HepG2 (cell line): ENCODE data around the gene HMGN4. TPM values are rescaled to one million over a fixed set of nuclear protein-coding genes. Genes with fewer than 3 reads are reported as not detected.

ENCODE experiments used
- ATM ChIP-seq: fragments of 450-650 bp; IDR thresholded peaks from 2 replicates; pipeline ENCODE4 v1.7.1; 2017; ENCODE audit warnings: mild to moderate bottlenecking, borderline replicate concordance
- ATRX ChIP-seq: sonication (generic); formaldehyde crosslinking; IDR thresholded peaks from 2 replicates; pipeline ENCODE4 v1.4.0; 2020; ENCODE audit warnings: missing genetic modification reagents, borderline replicate concordance
- FOXA3 ChIP-seq: IDR thresholded peaks from 2 replicates; pipeline ENCODE4 v1.6.1; 2016; ENCODE audit warnings: missing genetic modification reagents, missing compliant biosample characterization
- HCFC1 ChIP-seq: fragments of 150-350 bp; IDR thresholded peaks from 2 replicates; pipeline ENCODE4 v1.6.1; 2014; ENCODE audit warnings: low read depth, low read length
- NCOA5 ChIP-seq: sonication (generic); formaldehyde crosslinking; IDR thresholded peaks from 2 replicates; pipeline ENCODE4 v1.4.0; 2020; ENCODE audit warnings: missing genetic modification reagents
- NFYB ChIP-seq: sonication (generic); formaldehyde crosslinking; IDR thresholded peaks from 2 replicates; pipeline ENCODE4 v1.4.0; 2020; ENCODE audit warnings: missing genetic modification reagents
- NR2F6 ChIP-seq, 2 experiments: IDR thresholded peaks; 2 replicates each; pipeline ENCODE4 v1.6.1; 2016; ENCODE audit warnings: antibody characterized with exemption in 1 of 2, mild to moderate bottlenecking in 1 of 2
- PTBP1 ChIP-seq: fragments of 200-400 bp; formaldehyde crosslinking; IDR thresholded peaks from 2 replicates; pipeline ENCODE4 v1.6.1; 2018; ENCODE audit warnings: low read length, low read depth; ENCODE audit not compliant: poor library complexity, severe bottlenecking
- REPIN1 ChIP-seq: sonication (generic); formaldehyde crosslinking; IDR thresholded peaks from 2 replicates; pipeline ENCODE4 v1.8.0; 2022; ENCODE audit warnings: missing genetic modification reagents, low read depth, mild to moderate bottlenecking, borderline replicate concordance
- SRSF1 ChIP-seq: fragments of 200-400 bp; formaldehyde crosslinking; optimal IDR thresholded peaks from 2 replicates; pipeline ENCODE3; 2017; ENCODE audit warnings: mild to moderate bottlenecking, low read depth, low read length, moderate library complexity
- ZNF124 ChIP-seq: sonication (generic); formaldehyde crosslinking; IDR thresholded peaks from 2 replicates; pipeline ENCODE4 v1.4.0; 2020; ENCODE audit warnings: missing genetic modification reagents
- ZNF33A ChIP-seq: sonication (generic); formaldehyde crosslinking; IDR thresholded peaks from 2 replicates; pipeline ENCODE4 v1.5.1; 2020; ENCODE audit warnings: missing genetic modification reagents, mild to moderate bottlenecking, moderate library complexity, borderline replicate concordance
- ZNF570 ChIP-seq: sonication (generic); formaldehyde crosslinking; IDR thresholded peaks from 2 replicates; pipeline ENCODE4 v1.4.0; 2020; ENCODE audit warnings: mild to moderate bottlenecking, missing genetic modification reagents, borderline replicate concordance
- ZNF652 ChIP-seq: IDR thresholded peaks from 2 replicates; pipeline ENCODE4 v1.6.1; 2016; ENCODE audit warnings: low read depth, borderline replicate concordance
- polyA plus RNA-seq, 8 experiments: library from polyadenylated mRNA; depleted of rRNA in 3 of 8; stranded (reverse) in 7 of 8; unstranded in 1 of 8; fragments of >200 nt; fragmentation: Illumina TruSeq in 4 of 8; extraction: Trizol in 4 of 8; gene quantifications; 2 replicates each; pipeline versions ENCODE4 v1.2.1 to v1.2.3, GENCODE V29; 2011 to 2016; ENCODE audit warnings: low read depth in 4 of 8, missing spikeins in 1 of 8, mixed read lengths in 1 of 8; ENCODE audit not compliant: insufficient read depth in 1 of 8
- total RNA-seq, 5 experiments: library from RNA; depleted of rRNA; stranded (reverse); fragments of >200 nt; fragmentation: Illumina TruSeq; extraction: Trizol; gene quantifications; 2 replicates each; pipeline ENCODE4 v1.2.3, GENCODE V29; 2016; ENCODE audit warnings: low read depth in 1 of 5
- TF ChIP-seq, protein P1 (sequence below): sonication (generic); formaldehyde crosslinking; IDR thresholded peaks from 2 replicates; pipeline ENCODE4 v1.4.0; 2020; ENCODE audit warnings: low read depth, missing genetic modification reagents
- TF ChIP-seq, protein P2 (sequence below): sonication (generic); formaldehyde crosslinking; IDR thresholded peaks from 2 replicates; pipeline ENCODE4 v1.4.0; 2020; ENCODE audit warnings: mild to moderate bottlenecking, missing genetic modification reagents
- TF ChIP-seq, protein P3 (sequence below): sonication (generic); formaldehyde crosslinking; IDR thresholded peaks from 2 replicates; pipeline ENCODE4 v1.4.0; 2020; ENCODE audit warnings: missing genetic modification reagents
- TF ChIP-seq, protein P4 (sequence below): sonication (generic); formaldehyde crosslinking; IDR thresholded peaks from 2 replicates; pipeline ENCODE4 v1.5.0; 2020; ENCODE audit warnings: mild to moderate bottlenecking, low read depth, missing genetic modification reagents, borderline replicate concordance
- TF ChIP-seq, protein P5 (sequence below): sonication (generic); formaldehyde crosslinking; IDR thresholded peaks from 2 replicates; pipeline ENCODE4 v1.4.0; 2020; ENCODE audit warnings: missing genetic modification reagents

The HMGN4 gene
- total and polyA plus RNA-seq, 2 of the 13 experiments (the other 11 are each of a cell fraction or from before 2014, with no cell fraction given): 39.9 to 52.1 TPM

DNA sequence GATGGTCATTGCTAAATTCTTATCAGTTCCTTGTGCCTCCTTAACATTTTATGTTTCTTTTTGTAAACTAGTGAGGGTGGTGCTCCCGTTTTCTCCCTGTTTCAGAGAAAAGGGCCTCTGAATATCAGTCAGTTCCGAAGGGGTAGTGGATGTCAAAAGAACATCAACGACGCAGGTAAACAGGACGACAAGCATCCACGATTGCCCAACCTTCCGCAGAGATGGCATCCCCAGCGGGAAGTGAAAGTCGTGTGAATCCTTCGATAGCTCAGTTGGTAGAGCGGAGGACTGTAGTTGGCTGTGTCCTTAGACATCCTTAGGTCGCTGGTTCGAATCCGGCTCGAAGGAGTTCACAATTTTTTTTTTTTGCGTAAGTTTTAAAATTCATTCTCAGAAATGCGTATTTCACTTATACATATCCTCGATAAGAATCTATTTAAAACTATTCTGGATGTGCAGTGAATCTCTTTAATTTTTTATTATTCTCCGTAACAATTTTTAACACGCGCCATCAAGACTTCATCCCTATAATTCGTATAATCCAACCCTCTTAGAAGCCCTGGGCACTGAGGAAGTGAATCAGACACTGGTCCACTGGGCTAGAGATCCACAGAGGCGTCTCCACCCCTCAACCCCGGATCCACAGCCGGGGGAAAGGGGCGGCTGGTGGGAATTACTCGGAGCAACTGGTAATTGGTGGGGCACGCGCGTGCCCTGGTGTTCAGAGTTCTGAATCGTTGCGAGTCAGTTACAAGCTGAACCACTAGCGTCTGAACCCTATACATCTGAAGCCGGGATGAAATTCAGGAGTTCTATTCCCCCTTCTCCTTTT, 30.7 kb downstream of the HMGN4 start (continued):
- TF ChIP-seq, protein P1, sequence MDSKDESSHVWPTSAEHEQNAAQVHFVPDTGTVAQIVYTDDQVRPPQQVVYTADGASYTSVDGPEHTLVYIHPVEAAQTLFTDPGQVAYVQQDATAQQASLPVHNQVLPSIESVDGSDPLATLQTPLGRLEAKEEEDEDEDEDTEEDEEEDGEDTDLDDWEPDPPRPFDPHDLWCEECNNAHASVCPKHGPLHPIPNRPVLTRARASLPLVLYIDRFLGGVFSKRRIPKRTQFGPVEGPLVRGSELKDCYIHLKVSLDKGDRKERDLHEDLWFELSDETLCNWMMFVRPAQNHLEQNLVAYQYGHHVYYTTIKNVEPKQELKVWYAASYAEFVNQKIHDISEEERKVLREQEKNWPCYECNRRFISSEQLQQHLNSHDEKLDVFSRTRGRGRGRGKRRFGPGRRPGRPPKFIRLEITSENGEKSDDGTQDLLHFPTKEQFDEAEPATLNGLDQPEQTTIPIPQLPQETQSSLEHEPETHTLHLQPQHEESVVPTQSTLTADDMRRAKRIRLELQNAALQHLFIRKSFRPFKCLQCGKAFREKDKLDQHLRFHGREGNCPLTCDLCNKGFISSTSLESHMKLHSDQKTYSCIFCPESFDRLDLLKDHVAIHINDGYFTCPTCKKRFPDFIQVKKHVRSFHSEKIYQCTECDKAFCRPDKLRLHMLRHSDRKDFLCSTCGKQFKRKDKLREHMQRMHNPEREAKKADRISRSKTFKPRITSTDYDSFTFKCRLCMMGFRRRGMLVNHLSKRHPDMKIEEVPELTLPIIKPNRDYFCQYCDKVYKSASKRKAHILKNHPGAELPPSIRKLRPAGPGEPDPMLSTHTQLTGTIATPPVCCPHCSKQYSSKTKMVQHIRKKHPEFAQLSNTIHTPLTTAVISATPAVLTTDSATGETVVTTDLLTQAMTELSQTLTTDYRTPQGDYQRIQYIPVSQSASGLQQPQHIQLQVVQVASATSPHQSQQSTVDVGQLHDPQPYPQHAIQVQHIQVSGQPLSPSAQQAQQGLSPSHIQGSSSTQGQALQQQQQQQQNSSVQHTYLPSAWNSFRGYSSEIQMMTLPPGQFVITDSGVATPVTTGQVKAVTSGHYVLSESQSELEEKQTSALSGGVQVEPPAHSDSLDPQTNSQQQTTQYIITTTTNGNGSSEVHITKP (CRISPR knock-in tag): peak; percentile 81; the same call in 1 of the 2 replicates
- peak; percentile 90; the same call in 1 of the 2 replicates for TF ChIP-seq REPIN1 (CRISPR knock-in tag)
- TF ChIP-seq, protein P2, sequence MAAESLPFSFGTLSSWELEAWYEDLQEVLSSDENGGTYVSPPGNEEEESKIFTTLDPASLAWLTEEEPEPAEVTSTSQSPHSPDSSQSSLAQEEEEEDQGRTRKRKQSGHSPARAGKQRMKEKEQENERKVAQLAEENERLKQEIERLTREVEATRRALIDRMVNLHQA (CRISPR knock-in tag): no peak; the same call in 1 of the 2 replicates
- TF ChIP-seq NR2F6 (IDR thresholded peaks at IDR 0.05): no peak; the same call in 1 of the 2 replicates
- TF ChIP-seq NR2F6 (CRISPR knock-in tag; IDR thresholded peaks at IDR 0.05): peak; percentile 71
- TF ChIP-seq ZNF124 (CRISPR knock-in tag): peak; percentile 89
- TF ChIP-seq NFYB: no peak
- no peak for TF ChIP-seq NCOA5
- peak; percentile 95 for TF ChIP-seq FOXA3 (CRISPR knock-in tag)
- TF ChIP-seq HCFC1: peak; percentile 41; the same call in 1 of the 2 replicates
- TF ChIP-seq, protein P3, sequence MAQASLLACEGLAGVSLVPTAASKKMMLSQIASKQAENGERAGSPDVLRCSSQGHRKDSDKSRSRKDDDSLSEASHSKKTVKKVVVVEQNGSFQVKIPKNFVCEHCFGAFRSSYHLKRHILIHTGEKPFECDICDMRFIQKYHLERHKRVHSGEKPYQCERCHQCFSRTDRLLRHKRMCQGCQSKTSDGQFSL: no peak
- TF ChIP-seq SRSF1: no peak
- no peak for TF ChIP-seq ATM
- TF ChIP-seq, protein P4, sequence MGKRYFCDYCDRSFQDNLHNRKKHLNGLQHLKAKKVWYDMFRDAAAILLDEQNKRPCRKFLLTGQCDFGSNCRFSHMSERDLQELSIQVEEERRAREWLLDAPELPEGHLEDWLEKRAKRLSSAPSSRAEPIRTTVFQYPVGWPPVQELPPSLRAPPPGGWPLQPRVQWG (CRISPR knock-in tag): no peak
- no peak for TF ChIP-seq ZNF570
- no peak for TF ChIP-seq ATRX (CRISPR knock-in tag)
- peak; percentile 71; the same call in 1 of the 2 replicates for TF ChIP-seq ZNF652 (CRISPR knock-in tag)
- TF ChIP-seq PTBP1: no peak
- TF ChIP-seq ZNF33A (CRISPR knock-in tag): 0 out of 2 replicates have a peak, but pooled peaks have one; percentile 13
- TF ChIP-seq, protein P5, sequence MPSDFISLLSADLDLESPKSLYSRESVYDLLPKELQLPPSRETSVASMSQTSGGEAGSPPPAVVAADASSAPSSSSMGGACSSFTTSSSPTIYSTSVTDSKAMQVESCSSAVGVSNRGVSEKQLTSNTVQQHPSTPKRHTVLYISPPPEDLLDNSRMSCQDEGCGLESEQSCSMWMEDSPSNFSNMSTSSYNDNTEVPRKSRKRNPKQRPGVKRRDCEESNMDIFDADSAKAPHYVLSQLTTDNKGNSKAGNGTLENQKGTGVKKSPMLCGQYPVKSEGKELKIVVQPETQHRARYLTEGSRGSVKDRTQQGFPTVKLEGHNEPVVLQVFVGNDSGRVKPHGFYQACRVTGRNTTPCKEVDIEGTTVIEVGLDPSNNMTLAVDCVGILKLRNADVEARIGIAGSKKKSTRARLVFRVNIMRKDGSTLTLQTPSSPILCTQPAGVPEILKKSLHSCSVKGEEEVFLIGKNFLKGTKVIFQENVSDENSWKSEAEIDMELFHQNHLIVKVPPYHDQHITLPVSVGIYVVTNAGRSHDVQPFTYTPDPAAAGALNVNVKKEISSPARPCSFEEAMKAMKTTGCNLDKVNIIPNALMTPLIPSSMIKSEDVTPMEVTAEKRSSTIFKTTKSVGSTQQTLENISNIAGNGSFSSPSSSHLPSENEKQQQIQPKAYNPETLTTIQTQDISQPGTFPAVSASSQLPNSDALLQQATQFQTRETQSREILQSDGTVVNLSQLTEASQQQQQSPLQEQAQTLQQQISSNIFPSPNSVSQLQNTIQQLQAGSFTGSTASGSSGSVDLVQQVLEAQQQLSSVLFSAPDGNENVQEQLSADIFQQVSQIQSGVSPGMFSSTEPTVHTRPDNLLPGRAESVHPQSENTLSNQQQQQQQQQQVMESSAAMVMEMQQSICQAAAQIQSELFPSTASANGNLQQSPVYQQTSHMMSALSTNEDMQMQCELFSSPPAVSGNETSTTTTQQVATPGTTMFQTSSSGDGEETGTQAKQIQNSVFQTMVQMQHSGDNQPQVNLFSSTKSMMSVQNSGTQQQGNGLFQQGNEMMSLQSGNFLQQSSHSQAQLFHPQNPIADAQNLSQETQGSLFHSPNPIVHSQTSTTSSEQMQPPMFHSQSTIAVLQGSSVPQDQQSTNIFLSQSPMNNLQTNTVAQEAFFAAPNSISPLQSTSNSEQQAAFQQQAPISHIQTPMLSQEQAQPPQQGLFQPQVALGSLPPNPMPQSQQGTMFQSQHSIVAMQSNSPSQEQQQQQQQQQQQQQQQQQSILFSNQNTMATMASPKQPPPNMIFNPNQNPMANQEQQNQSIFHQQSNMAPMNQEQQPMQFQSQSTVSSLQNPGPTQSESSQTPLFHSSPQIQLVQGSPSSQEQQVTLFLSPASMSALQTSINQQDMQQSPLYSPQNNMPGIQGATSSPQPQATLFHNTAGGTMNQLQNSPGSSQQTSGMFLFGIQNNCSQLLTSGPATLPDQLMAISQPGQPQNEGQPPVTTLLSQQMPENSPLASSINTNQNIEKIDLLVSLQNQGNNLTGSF (CRISPR knock-in tag): no peak
